Smooth muscle cell (in vitro differentiated cells): Measurements from ENCODE around the gene KCNK3. TPM values are rescaled to one million over a fixed set of nuclear protein-coding genes. Genes with fewer than 3 reads are reported as not detected.

Experiments
- DNase-seq: peaks from one replicate; lab custom pipeline; 2025; ENCODE audit not compliant: unreplicated experiment; lab: John Stamatoyannopoulos, UW
- H2AFZ ChIP-seq: fragments of 200-600 bp; sonication (generic); 2 replicates; pipeline ENCODE4 v1.6.0; 2016; ENCODE audit warnings: antibody characterized with exemption, low read depth, mild to moderate bottlenecking
- H3F3A ChIP-seq: fragments of 200-600 bp; sonication (generic); 2 replicates; pipeline ENCODE4 v1.6.0; 2017; ENCODE audit warnings: antibody characterized with exemption, low read depth
- H3K27ac ChIP-seq: fragments of 200-600 bp; sonication (generic); 2 replicates; pipeline ENCODE4 v1.5.1; 2016; ENCODE audit warnings: low read depth, mild to moderate bottlenecking
- H3K27me3 ChIP-seq: fragments of 200-600 bp; sonication (generic); 2 replicates; pipeline ENCODE4 v1.6.1; 2016; ENCODE audit warnings: low read depth, mild to moderate bottlenecking
- H3K36me3 ChIP-seq: fragments of 200-600 bp; sonication (generic); 2 replicates; pipeline ENCODE4 v1.5.1; 2016; ENCODE audit warnings: low read depth
- H3K4me1 ChIP-seq: fragments of 200-600 bp; sonication (generic); 2 replicates; pipeline ENCODE4 v1.5.1; 2016; ENCODE audit warnings: low read depth
- H3K4me2 ChIP-seq: fragments of 200-600 bp; sonication (generic); 2 replicates; pipeline ENCODE4 v1.6.0; 2016; ENCODE audit warnings: mild to moderate bottlenecking
- H3K4me3 ChIP-seq: fragments of 200-600 bp; sonication (generic); 2 replicates; pipeline ENCODE4 v1.5.1; 2016; ENCODE audit warnings: mild to moderate bottlenecking
- H3K79me2 ChIP-seq: fragments of 200-600 bp; sonication (generic); 2 replicates; pipeline ENCODE4 v1.6.0; 2016; ENCODE audit warnings: low read depth, mild to moderate bottlenecking
- H3K9ac ChIP-seq: fragments of 200-600 bp; sonication (generic); 2 replicates; pipeline ENCODE4 v1.6.0; 2016; ENCODE audit warnings: low read depth
- H3K9me3 ChIP-seq: fragments of 200-600 bp; sonication (generic); replicated peaks from 2 replicates; pipeline ENCODE4 v1.5.1; 2016; ENCODE audit warnings: low read depth
- H4K20me1 ChIP-seq: fragments of 200-600 bp; sonication (generic); 2 replicates; pipeline ENCODE4 v1.6.0; 2016; ENCODE audit warnings: low read depth
- CTCF ChIP-seq: fragments of 200-600 bp; sonication (generic); IDR thresholded peaks from 2 replicates; pipeline ENCODE4 v1.5.1; 2017; ENCODE audit warnings: borderline replicate concordance, mild to moderate bottlenecking, antibody characterized with exemption; ENCODE audit not compliant: insufficient read depth, poor library complexity, severe bottlenecking
- WGBS: methylation state at CpG from one replicate; pipeline ENCODE4 v1.1.7; 2016; ENCODE audit warnings: low lambda C conversion rate; 5-methylcytosine and 5-hydroxymethylcytosine counted together
- polyA plus RNA-seq: library from polyadenylated mRNA; unstranded; fragments of >200 nt; fragmentation: Nextera tagmentation; extraction: Ambion mirVana; gene quantifications from 2 replicates; pipeline ENCODE4 v1.2.1, GENCODE V29; 2016
- total RNA-seq: library from RNA; depleted of rRNA; stranded (reverse); fragments of >200 nt; gene quantifications from 2 replicates; pipeline ENCODE4 v1.2.3, GENCODE V29; 2014

KCNK3 gene
- total and polyA plus RNA-seq, 2 experiments from 2014 or later: 1.1 to 7.5 TPM

- Histone ChIP-seq H3K36me3 (no peaks in the 10 kb centered on the region), H3K27me3 (no peaks in the 10 kb centered on the region), H3K9me3 (no peaks in the 10 kb centered on the region), H3K9ac (no peak overlapping the region), H3K27ac (no peak overlapping the region), H3K4me1 (no peaks in the 10 kb centered on the region), H3K4me2 (no peak overlapping the region), H3K79me2 (no peaks in the 10 kb centered on the region), H2AFZ (no peak overlapping the region), H3F3A (no peaks in the 10 kb centered on the region), H4K20me1 (no peaks in the 10 kb centered on the region), H3K4me3 (no peak overlapping the region)
- no peak for TF ChIP-seq CTCF
- 94% methylated on average over 82 of the region's 101 CpGs for WGBS
- DNase-seq: no peak
Measured at GRCh38 chr2:26727641-26728561, 35.4 kb downstream of the KCNK3 start.

GRCh38 chr2:26729311-26729710, 36.8 kb downstream of the KCNK3 start:
- WGBS: 85% methylated on average over 2 of the region's 2 CpGs
- Histone ChIP-seq H3K4me2 (no peak overlapping the region), H3K36me3 (no peaks in the 10 kb centered on the region)

GRCh38 chr2:26730549-26731344, 38.2 kb downstream of the KCNK3 start:
- H3F3A ChIP-seq: peaks cover 4% of the 10 kb centered on the region
- no peak for DNase-seq
- H3K27me3 ChIP-seq: no peaks in the 10 kb centered on the region
- H3K36me3 ChIP-seq: no peaks in the 10 kb centered on the region
- H3K4me1 ChIP-seq: no peaks in the 10 kb centered on the region
- H3K9ac ChIP-seq: no peak overlapping the region
- H2AFZ ChIP-seq: no peak overlapping the region
- H3K79me2 ChIP-seq: no peaks in the 10 kb centered on the region
- no peak overlapping the region for H3K4me2 ChIP-seq
- TF ChIP-seq CTCF: no peak
- 75% methylated on average over 19 of the region's 19 CpGs for WGBS
- no peak overlapping the region for H3K27ac ChIP-seq
- no peaks in the 10 kb centered on the region for H4K20me1 ChIP-seq
- H3K9me3 ChIP-seq: no peaks in the 10 kb centered on the region
- no peak overlapping the region for H3K4me3 ChIP-seq

More at GRCh38 chr2:26729311-26729710, 36.8 kb downstream of the KCNK3 start:
- Histone ChIP-seq H3K4me3 (no peak overlapping the region), H3F3A (peaks cover 2% of the 10 kb centered on the region), H3K4me1 (no peaks in the 10 kb centered on the region), H3K9ac (no peak overlapping the region), H3K27ac (no peak overlapping the region), H2AFZ (no peak overlapping the region), H3K27me3 (no peaks in the 10 kb centered on the region), H3K9me3 (no peaks in the 10 kb centered on the region), H4K20me1 (no peaks in the 10 kb centered on the region), H3K79me2 (no peaks in the 10 kb centered on the region)
- no peak for TF ChIP-seq CTCF
- DNase-seq: no peak
